ENCODE measurements around the gene ODAD4.

Gene ODAD4

GRCh38 chr17:41972571-41973407, 42.4 kb downstream of the ODAD4 start:
- no peak for DNase-seq (ENCODE audit: low spot score)

GRCh38 chr17:41973408-41973811, 43.0 kb downstream of the ODAD4 start:
- DNase-seq (ENCODE audit: low spot score), result no peak

GRCh38 chr17:41974031-41974430, 43.6 kb downstream of the ODAD4 start:
- DNase-seq (ENCODE audit: low spot score), result no peak

GRCh38 chr17:41974658-41975057, 44.2 kb downstream of the ODAD4 start:
- DNase-seq (ENCODE audit: low spot score), result no peak

GRCh38 chr17:41975099-41976083, 45.0 kb downstream of the ODAD4 start:
- peak; percentile 64 for DNase-seq (ENCODE audit: low spot score)

GRCh38 chr17:41976142-41976768, 45.8 kb downstream of the ODAD4 start:
- peak; percentile 67 for DNase-seq (ENCODE audit: low spot score)

GRCh38 chr17:41977991-41978390, 47.6 kb downstream of the ODAD4 start:
- no peak for DNase-seq (ENCODE audit: low spot score)

GRCh38 chr17:41982026-41982760, 51.8 kb downstream of the ODAD4 start:
- no peak for DNase-seq (ENCODE audit: low spot score)

- no peak for DNase-seq (ENCODE audit: low spot score)
Measured at GRCh38 chr17:41984454-41984853, 54.0 kb downstream of the ODAD4 start.

- DNase-seq (ENCODE audit: low spot score), result no peak
Measured at GRCh38 chr17:41985919-41986318, 55.5 kb downstream of the ODAD4 start.

- no peak for DNase-seq (ENCODE audit: low spot score)
Measured at GRCh38 chr17:41986634-41987033, 56.2 kb downstream of the ODAD4 start.

GRCh38 chr17:41987642-41988041, 57.2 kb downstream of the ODAD4 start:
- no peak for DNase-seq (ENCODE audit: low spot score)

- no peak for DNase-seq (ENCODE audit: low spot score)
Measured at GRCh38 chr17:41988418-41988817, 58.0 kb downstream of the ODAD4 start.

- no peak for DNase-seq (ENCODE audit: low spot score)
Measured at GRCh38 chr17:41989702-41990419, 59.4 kb downstream of the ODAD4 start.

- DNase-seq (ENCODE audit: low spot score), result no peak
Measured at GRCh38 chr17:41992576-41992975, 62.2 kb downstream of the ODAD4 start.

- DNase-seq (ENCODE audit: low spot score), result no peak
Measured at GRCh38 chr17:41996855-41997164, 66.4 kb downstream of the ODAD4 start.

- no peak for DNase-seq (ENCODE audit: low spot score)
Measured at GRCh38 chr17:41998497-41998896, 68.1 kb downstream of the ODAD4 start.

GRCh38 chr17:42000413-42001133, 70.2 kb downstream of the ODAD4 start:
- DNase-seq (ENCODE audit: low spot score), result no peak

- DNase-seq (ENCODE audit: low spot score), result no peak
Measured at GRCh38 chr17:42001729-42002128, 71.3 kb downstream of the ODAD4 start.

GRCh38 chr17:42002175-42002791, 71.9 kb downstream of the ODAD4 start:
- no peak for DNase-seq (ENCODE audit: low spot score)
